ENCODE measurements around the gene AOPEP. TPM values are rescaled to one million over a fixed set of nuclear protein-coding genes. Genes with fewer than 3 reads are reported as not detected.
A peak's percentile ranks its signal among the peaks of the same experiment; 100 is the strongest.

AOPEP gene
- total RNA-seq, 1 experiment from 2014 or later: 89.5 TPM

DNA sequence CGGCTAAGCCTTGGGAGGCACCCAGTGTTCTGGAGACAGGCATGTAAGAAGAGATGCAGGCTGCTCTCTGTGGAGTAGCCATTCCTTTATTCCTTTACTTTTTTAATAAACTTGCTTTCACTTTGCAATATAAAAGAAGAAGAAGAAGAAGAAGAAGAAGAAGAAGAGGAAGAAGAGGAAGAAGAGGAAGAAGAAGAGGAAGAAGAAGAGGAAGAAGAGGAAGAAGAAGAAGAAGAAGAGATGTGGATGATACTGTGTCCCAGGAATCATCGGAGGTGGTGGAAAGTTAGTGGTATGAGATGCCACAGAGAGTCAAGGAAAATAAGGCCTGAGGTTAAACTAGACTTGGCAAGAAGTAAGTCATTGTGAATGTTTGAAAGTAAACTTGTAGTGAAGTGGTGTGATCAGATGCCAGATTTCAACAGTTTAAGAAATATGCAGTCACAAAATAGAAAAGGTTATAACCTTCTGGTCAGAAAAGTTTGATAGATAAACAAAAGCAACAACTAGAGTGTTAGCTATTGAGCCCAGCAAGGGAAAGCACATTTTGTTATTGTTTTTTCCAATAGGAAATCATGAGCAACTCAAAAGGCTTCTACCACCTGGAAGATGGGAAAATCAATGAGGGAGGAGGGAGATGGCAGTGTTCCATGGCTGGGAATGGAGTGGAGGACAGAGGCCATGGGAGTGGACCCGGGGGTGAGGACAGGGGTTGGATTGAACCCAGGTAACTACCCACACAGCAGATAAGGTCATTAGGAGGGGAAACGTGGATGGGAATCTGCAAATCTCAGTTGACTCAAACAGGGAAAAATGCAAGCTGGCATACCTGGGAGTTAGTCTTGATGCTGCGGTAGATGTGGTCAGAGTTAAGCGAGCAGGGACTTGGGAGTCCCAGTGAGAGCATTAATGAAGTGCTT lies 16.8 kb downstream of the AOPEP start:
- TF ChIP-seq, protein P1, sequence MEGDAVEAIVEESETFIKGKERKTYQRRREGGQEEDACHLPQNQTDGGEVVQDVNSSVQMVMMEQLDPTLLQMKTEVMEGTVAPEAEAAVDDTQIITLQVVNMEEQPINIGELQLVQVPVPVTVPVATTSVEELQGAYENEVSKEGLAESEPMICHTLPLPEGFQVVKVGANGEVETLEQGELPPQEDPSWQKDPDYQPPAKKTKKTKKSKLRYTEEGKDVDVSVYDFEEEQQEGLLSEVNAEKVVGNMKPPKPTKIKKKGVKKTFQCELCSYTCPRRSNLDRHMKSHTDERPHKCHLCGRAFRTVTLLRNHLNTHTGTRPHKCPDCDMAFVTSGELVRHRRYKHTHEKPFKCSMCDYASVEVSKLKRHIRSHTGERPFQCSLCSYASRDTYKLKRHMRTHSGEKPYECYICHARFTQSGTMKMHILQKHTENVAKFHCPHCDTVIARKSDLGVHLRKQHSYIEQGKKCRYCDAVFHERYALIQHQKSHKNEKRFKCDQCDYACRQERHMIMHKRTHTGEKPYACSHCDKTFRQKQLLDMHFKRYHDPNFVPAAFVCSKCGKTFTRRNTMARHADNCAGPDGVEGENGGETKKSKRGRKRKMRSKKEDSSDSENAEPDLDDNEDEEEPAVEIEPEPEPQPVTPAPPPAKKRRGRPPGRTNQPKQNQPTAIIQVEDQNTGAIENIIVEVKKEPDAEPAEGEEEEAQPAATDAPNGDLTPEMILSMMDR (IDR thresholded peaks at IDR 0.05; ENCODE audit: unreplicated experiment): no peak
- intact Hi-C loops (cut with micrococcal nuclease; ENCODE audit: unreplicated experiment): no loop called here
- no TSS peak for BruUV-seq (replicated peaks)
- peaks cover 29% of the 10 kb centered on the region for H3K4me1 Mint-ChIP-seq (ENCODE audit: low read depth, unreplicated experiment)
- H3K9me3 Mint-ChIP-seq (ENCODE audit: low read depth, unreplicated experiment): peaks cover 2% of the 10 kb centered on the region
- peak; percentile 43 for DNase-seq
- H3K36me3 Mint-ChIP-seq (ENCODE audit: insufficient read depth, unreplicated experiment): peaks cover 4% of the 10 kb centered on the region
- CTCF ChIA-PET: no interaction called here
- H3K27me3 Mint-ChIP-seq (ENCODE audit: unreplicated experiment): no peaks in the 10 kb centered on the region
- H3K27ac Mint-ChIP-seq (ENCODE audit: unreplicated experiment): peak overlapping the region; percentile 15
- H3K4me3 Mint-ChIP-seq (ENCODE audit: low read depth, unreplicated experiment): peak overlapping the region; percentile 8

DNA sequence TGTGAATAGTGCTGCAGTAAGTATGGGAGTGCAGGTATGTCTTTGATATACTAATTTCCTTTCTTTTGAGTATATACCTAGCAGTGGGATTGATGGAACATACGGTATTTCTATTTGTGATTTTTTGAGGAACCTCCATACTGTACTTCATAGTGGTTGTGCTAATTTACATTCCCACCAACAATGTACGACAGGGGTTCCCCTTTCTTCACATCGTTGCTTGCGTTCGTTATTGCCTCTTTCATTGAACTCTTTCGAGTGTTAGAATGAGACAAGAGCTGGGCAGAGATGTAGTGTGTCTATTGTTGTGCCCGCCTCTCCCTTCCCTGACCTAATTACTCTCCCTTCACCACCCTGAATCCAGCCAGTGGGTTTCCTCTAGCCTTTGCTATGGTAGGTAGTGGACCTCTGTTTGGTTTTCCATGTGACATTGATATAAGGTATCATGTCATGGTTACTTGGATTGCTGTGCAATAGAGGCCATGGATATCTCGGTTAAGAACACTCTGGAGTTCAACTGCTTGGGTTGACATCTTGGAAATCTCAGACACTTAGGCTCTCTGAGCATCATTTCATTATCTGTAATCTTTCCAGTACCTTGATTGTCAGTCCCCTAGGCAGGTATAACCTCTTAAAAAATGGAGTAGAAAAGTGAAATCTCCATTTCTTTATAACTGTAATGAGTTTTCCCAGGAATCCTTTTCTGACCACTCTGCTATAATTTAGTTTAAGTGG lies 19.5 kb downstream of the AOPEP start:
- TF ChIP-seq, protein P1 (IDR thresholded peaks at IDR 0.05; ENCODE audit: unreplicated experiment): no peak
- intact Hi-C loops (cut with micrococcal nuclease; ENCODE audit: unreplicated experiment): no loop called here
- DNase-seq: no peak
- Mint-ChIP-seq H3K4me1 (ENCODE audit: low read depth, unreplicated experiment) (peaks cover 29% of the 10 kb centered on the region), H3K36me3 (ENCODE audit: insufficient read depth, unreplicated experiment) (peaks cover 4% of the 10 kb centered on the region), H3K9me3 (ENCODE audit: low read depth, unreplicated experiment) (peaks cover 5% of the 10 kb centered on the region), H3K27ac (ENCODE audit: unreplicated experiment) (no peak overlapping the region), H3K27me3 (ENCODE audit: unreplicated experiment) (no peaks in the 10 kb centered on the region), H3K4me3 (ENCODE audit: low read depth, unreplicated experiment) (no peak overlapping the region)
- BruUV-seq (replicated peaks): no TSS peak
- CTCF ChIA-PET: no interaction called here

DNA sequence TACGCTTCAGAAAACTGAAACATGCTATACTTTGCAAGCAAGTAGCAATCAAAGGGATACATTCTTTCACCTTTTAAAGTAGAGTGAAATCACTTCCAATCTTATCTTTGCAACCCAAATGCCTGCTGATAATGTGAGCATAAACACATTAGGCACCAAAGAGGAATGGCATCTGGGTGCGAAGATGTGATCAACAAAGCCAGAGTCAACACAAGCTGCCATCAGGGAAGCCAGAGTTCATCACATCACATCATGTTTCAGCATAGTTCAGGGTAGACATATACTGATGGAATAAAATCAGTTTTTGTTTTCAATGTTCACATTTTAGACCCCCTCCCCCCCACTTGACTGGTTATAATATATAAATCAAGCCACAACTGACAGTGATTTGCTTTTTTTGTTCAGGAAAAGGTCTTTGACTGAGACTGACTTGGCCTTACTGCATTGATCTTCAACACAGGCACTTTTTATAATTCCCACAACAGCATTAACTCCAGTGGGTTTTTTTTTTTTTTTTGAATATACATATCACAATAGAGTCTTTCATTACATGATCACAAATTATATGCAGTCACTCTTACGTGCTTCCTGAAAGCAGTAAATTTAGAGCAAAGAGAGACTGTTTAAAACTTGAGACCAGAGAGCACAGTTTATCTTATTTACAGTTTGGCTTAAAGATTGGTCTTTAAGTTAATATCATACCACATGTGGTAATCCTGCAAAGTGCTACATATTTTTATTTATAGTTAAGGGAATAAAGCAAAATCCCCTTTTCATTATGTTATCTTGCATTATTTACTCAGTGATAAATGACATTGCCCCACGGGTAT lies 20.3 kb downstream of the AOPEP start:
- no TSS peak for BruUV-seq (replicated peaks)
- CTCF ChIA-PET: no interaction called here
- Mint-ChIP-seq H3K27me3 (ENCODE audit: unreplicated experiment) (no peaks in the 10 kb centered on the region), H3K36me3 (ENCODE audit: insufficient read depth, unreplicated experiment) (peaks cover 4% of the 10 kb centered on the region), H3K4me1 (ENCODE audit: low read depth, unreplicated experiment) (peaks cover 27% of the 10 kb centered on the region), H3K27ac (ENCODE audit: unreplicated experiment) (peak overlapping the region; percentile 27), H3K9me3 (ENCODE audit: low read depth, unreplicated experiment) (peaks cover 5% of the 10 kb centered on the region), H3K4me3 (ENCODE audit: low read depth, unreplicated experiment) (no peak overlapping the region)
- intact Hi-C loops (cut with micrococcal nuclease; ENCODE audit: unreplicated experiment): no loop called here
- TF ChIP-seq, protein P1 (IDR thresholded peaks at IDR 0.05; ENCODE audit: unreplicated experiment): no peak
- no peak for DNase-seq

DNA sequence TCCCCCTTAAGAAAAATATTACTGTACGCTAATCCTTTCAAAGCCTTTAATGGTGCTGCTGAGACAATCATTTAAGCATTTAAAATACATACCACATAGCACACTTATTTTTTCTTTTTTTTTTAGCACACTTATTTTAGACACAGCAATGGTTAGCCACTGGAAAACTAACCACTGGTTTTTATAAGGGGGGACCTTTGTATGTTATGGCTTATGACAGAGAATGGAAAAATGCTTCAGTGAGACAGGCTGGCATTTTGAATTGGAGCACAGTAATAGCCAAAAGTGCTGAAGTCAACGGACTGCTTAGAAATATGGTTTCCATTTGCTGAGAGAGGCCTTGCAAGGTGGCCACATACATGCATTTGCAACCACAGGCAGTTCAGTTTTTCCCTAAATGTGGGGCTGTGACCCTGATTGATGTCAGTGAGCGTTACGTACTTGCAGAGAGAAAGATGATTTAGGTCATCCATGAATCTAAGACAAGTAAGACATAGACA lies 28.5 kb downstream of the AOPEP start:
- H3K27me3 Mint-ChIP-seq (ENCODE audit: unreplicated experiment): no peaks in the 10 kb centered on the region
- CTCF ChIA-PET: no interaction called here
- no peak overlapping the region for H3K27ac Mint-ChIP-seq (ENCODE audit: unreplicated experiment)
- no peak for DNase-seq
- no peaks in the 10 kb centered on the region for H3K9me3 Mint-ChIP-seq (ENCODE audit: low read depth, unreplicated experiment)
- intact Hi-C loops (cut with micrococcal nuclease; ENCODE audit: unreplicated experiment): no loop called here
- no peak overlapping the region for H3K4me3 Mint-ChIP-seq (ENCODE audit: low read depth, unreplicated experiment)
- peaks cover 5% of the 10 kb centered on the region for H3K36me3 Mint-ChIP-seq (ENCODE audit: insufficient read depth, unreplicated experiment)
- TF ChIP-seq, protein P1 (IDR thresholded peaks at IDR 0.05; ENCODE audit: unreplicated experiment): no peak
- H3K4me1 Mint-ChIP-seq (ENCODE audit: low read depth, unreplicated experiment): no peaks in the 10 kb centered on the region
- no TSS peak for BruUV-seq (replicated peaks)
